ENCODE results near the gene ESM1. TPM values are rescaled to one million over a fixed set of nuclear protein-coding genes. Genes with fewer than 3 reads are reported as not detected.

ESM1 gene
- total and polyA plus RNA-seq, 2 donors (not counting 1 experiment from before 2014, with no cell fraction given) = not detected

GRCh38 chr5:54995168-54995567 lies 9.8 kb upstream of the ESM1 start:
- ChIA-PET POLR2A (no interaction called here), CTCF (no interaction called here)

GRCh38 chr5:54994628-54995027 lies 9.2 kb upstream of the ESM1 start:
- Histone ChIP-seq H3K4me1 (ENCODE audit: control insufficient read depth in 2 of 2, insufficient read depth in 2 of 2, low read length in 2 of 2) (no peaks in the 10 kb centered on the region), H3K9me3 (ENCODE audit: control extremely low read depth in 1 of 3, control insufficient read depth in 2 of 3, insufficient read depth in 1 of 3, low read length in 2 of 3) (no peaks in the 10 kb centered on the region), H3K4me2 (replicated peaks; ENCODE audit: low read depth, low read length, poor library complexity, severe bottlenecking) (no peak overlapping the region), H3K4me3 (ENCODE audit: control extremely low read depth in 1 of 5, extremely low read depth in 1 of 5, insufficient read depth in 1 of 5, low read depth in 2 of 5, low read length in 4 of 5) (no peak overlapping the region), H3K79me2 (ENCODE audit: control insufficient read depth, insufficient read depth, low read length) (no peaks in the 10 kb centered on the region), H3K27me3 (replicated peaks in 1 of 4; ENCODE audit: control extremely low read depth in 1 of 4, control insufficient read depth in 3 of 4, insufficient read depth in 4 of 4, low read length in 3 of 4) (no peaks in the 10 kb centered on the region), H3K9ac (ENCODE audit: low read length) (no peak overlapping the region), H3K27ac (ENCODE audit: low read length in 2 of 2) (no peak overlapping the region), H3K36me3 (replicated peaks in 1 of 2; ENCODE audit: control extremely low read depth in 1 of 2, control insufficient read depth in 1 of 2, extremely low read depth in 1 of 2, insufficient read depth in 2 of 2, low read length in 1 of 2) (no peaks in the 10 kb centered on the region), H2AFZ (ENCODE audit: insufficient read depth, low read depth, low read length, poor library complexity, severe bottlenecking) (no peak overlapping the region), H4K20me1 (ENCODE audit: control insufficient read depth, insufficient read depth, low read length, poor library complexity, severe bottlenecking) (no peaks in the 10 kb centered on the region)
- TF ChIP-seq CTCF (IDR thresholded peaks at IDR 0.05) (no peak), EZH2 (IDR thresholded peaks at IDR 0.05; ENCODE audit: borderline replicate concordance, insufficient read depth, low read depth, low read length, poor library complexity, severe bottlenecking) (no peak)
- no peak for DNase-seq
- no peaks in the 10 kb centered on the region for H3K4me1 Mint-ChIP-seq
- ChIA-PET POLR2A (no interaction called here), CTCF (no interaction called here)
- H3K27ac Mint-ChIP-seq = no peak overlapping the region
- H3K27me3 Mint-ChIP-seq = peaks cover 6% of the 10 kb centered on the region
- no peak overlapping the region for H3K4me3 Mint-ChIP-seq
- ATAC-seq (ENCODE audit: low read depth) = no peak
- WGBS (ENCODE audit: insufficient coverage) = no CpG with 5 or more reads among the region's 2 CpGs
- intact Hi-C loops (cut with micrococcal nuclease) = no loop called here
- no peaks in the 10 kb centered on the region for H3K9me3 Mint-ChIP-seq (ENCODE audit: insufficient read depth)

More at GRCh38 chr5:54995168-54995567, 9.8 kb upstream of the ESM1 start:
- Histone ChIP-seq H3K36me3 (replicated peaks in 1 of 2; ENCODE audit: control extremely low read depth in 1 of 2, control insufficient read depth in 1 of 2, extremely low read depth in 1 of 2, insufficient read depth in 2 of 2, low read length in 1 of 2) (no peaks in the 10 kb centered on the region), H3K27me3 (replicated peaks in 1 of 4; ENCODE audit: control extremely low read depth in 1 of 4, control insufficient read depth in 3 of 4, insufficient read depth in 4 of 4, low read length in 3 of 4) (no peaks in the 10 kb centered on the region), H3K4me2 (replicated peaks; ENCODE audit: low read depth, low read length, poor library complexity, severe bottlenecking) (no peak overlapping the region), H3K4me3 (ENCODE audit: control extremely low read depth in 1 of 5, extremely low read depth in 1 of 5, insufficient read depth in 1 of 5, low read depth in 2 of 5, low read length in 4 of 5) (no peak overlapping the region), H3K79me2 (ENCODE audit: control insufficient read depth, insufficient read depth, low read length) (no peaks in the 10 kb centered on the region), H3K4me1 (ENCODE audit: control insufficient read depth in 2 of 2, insufficient read depth in 2 of 2, low read length in 2 of 2) (no peaks in the 10 kb centered on the region), H3K9ac (ENCODE audit: low read length) (no peak overlapping the region), H2AFZ (ENCODE audit: insufficient read depth, low read depth, low read length, poor library complexity, severe bottlenecking) (no peak overlapping the region), H4K20me1 (ENCODE audit: control insufficient read depth, insufficient read depth, low read length, poor library complexity, severe bottlenecking) (no peaks in the 10 kb centered on the region), H3K9me3 (ENCODE audit: control extremely low read depth in 1 of 3, control insufficient read depth in 2 of 3, insufficient read depth in 1 of 3, low read length in 2 of 3) (no peaks in the 10 kb centered on the region), H3K27ac (ENCODE audit: low read length in 2 of 2) (no peak overlapping the region)
- Mint-ChIP-seq H3K4me3 (no peak overlapping the region), H3K27ac (no peak overlapping the region), H3K4me1 (no peaks in the 10 kb centered on the region), H3K9me3 (ENCODE audit: insufficient read depth) (no peaks in the 10 kb centered on the region), H3K27me3 (peaks cover 10% of the 10 kb centered on the region)
- intact Hi-C loops (cut with micrococcal nuclease) = no loop called here
- no CpG with 5 or more reads among the region's 3 CpGs for WGBS (ENCODE audit: insufficient coverage)
- DNase-seq (no peak), ATAC-seq (ENCODE audit: low read depth) (no peak)
- TF ChIP-seq CTCF (IDR thresholded peaks at IDR 0.05) (no peak), EZH2 (IDR thresholded peaks at IDR 0.05; ENCODE audit: borderline replicate concordance, insufficient read depth, low read depth, low read length, poor library complexity, severe bottlenecking) (no peak)
